ENCODE data around the gene FZD4.

Gene FZD4

GRCh38 chr11:86902345-86902744 lies 52.9 kb downstream of the FZD4 start:
- TF ChIP-seq, protein P1, sequence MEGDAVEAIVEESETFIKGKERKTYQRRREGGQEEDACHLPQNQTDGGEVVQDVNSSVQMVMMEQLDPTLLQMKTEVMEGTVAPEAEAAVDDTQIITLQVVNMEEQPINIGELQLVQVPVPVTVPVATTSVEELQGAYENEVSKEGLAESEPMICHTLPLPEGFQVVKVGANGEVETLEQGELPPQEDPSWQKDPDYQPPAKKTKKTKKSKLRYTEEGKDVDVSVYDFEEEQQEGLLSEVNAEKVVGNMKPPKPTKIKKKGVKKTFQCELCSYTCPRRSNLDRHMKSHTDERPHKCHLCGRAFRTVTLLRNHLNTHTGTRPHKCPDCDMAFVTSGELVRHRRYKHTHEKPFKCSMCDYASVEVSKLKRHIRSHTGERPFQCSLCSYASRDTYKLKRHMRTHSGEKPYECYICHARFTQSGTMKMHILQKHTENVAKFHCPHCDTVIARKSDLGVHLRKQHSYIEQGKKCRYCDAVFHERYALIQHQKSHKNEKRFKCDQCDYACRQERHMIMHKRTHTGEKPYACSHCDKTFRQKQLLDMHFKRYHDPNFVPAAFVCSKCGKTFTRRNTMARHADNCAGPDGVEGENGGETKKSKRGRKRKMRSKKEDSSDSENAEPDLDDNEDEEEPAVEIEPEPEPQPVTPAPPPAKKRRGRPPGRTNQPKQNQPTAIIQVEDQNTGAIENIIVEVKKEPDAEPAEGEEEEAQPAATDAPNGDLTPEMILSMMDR (IDR thresholded peaks at IDR 0.05; ENCODE audit: insufficient read depth, missing control alignments), result no peak
- no peak for DNase-seq (ENCODE audit: insufficient read length, low spot score)

DNA sequence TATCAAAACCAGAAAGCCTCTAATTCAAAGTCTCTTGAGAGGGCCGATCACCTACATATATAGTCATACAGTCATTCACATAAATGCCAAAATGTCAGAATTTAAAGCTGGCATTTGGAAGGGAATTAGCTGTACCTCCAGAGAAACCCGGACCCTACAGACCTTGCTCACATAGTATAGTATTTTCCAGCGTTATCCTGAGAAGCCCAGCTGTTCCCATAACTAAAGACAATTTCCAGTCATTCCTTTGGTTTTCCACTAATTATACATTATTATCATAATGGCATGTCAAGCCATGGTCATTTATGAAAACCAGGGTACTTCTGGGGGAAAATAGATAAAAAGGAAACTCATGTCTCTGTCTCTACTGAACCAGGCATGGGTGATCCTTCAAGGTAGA lies 53.6 kb downstream of the FZD4 start:
- TF ChIP-seq, protein P1 (IDR thresholded peaks at IDR 0.05; ENCODE audit: insufficient read depth, missing control alignments), result no peak
- FAIRE-seq (no peak), DNase-seq (ENCODE audit: insufficient read length, low spot score) (no peak)

More at GRCh38 chr11:86902345-86902744, 52.9 kb downstream of the FZD4 start:
- no peak for FAIRE-seq

- FAIRE-seq, result no peak
These were observed 55.0 kb downstream of the FZD4 start for GRCh38 chr11:86900162-86900561.

GRCh38 chr11:86898689-86899088 lies 56.5 kb downstream of the FZD4 start:
- FAIRE-seq (no peak), DNase-seq (ENCODE audit: insufficient read length, low spot score) (no peak)
- TF ChIP-seq, protein P1 (IDR thresholded peaks at IDR 0.05; ENCODE audit: insufficient read depth, missing control alignments), result no peak

More at GRCh38 chr11:86900162-86900561, 55.0 kb downstream of the FZD4 start:
- TF ChIP-seq, protein P1 (IDR thresholded peaks at IDR 0.05; ENCODE audit: insufficient read depth, missing control alignments), result no peak
- no peak for DNase-seq (ENCODE audit: insufficient read length, low spot score)

DNA sequence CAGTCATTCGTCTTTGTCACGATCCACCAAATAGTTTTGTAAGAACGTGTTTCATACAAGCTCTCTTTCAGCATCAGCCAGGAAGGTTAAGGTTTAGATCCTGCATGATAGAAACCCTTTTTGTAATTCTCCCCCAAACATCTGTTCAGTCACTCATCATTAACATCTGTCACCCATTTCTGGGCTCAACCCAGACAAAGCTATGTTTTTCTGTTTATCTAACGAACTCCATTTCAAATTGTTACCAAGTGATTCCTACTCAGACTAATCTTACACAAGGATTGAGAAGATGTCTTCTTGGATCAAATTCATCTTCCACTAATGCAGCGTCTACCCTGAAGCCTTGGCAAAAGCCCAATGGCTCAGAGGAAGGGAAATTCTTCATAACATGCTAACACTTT lies 58.8 kb downstream of the FZD4 start:
- no peak for DNase-seq (ENCODE audit: insufficient read length, low spot score)
- no peak for FAIRE-seq
- TF ChIP-seq, protein P1 (IDR thresholded peaks at IDR 0.05; ENCODE audit: insufficient read depth, missing control alignments), result no peak

All from D721Med (cell line).